Activated CD8-positive, alpha-beta T cell treated with anti-CD3 and anti-CD28 coated beads for 36 hours (primary cell): Measurements from ENCODE around the gene MS4A4A. TPM values are rescaled to one million over a fixed set of nuclear protein-coding genes. Genes with fewer than 3 reads are reported as not detected.

Experiments
- ATAC-seq: fragments of 200-7000 bp; cut with Tn5 transposase; one replicate; pipeline ENCODE4 v1.10.0; 2021; ENCODE audit warnings: mild to moderate bottlenecking, moderate library complexity
- CTCF ChIA-PET: fragments of 350-600 bp; sonication (Branson Sonifier 250); formaldehyde crosslinking; loops from one replicate; lab custom pipeline; 2021; ENCODE audit warnings: antibody characterized with exemption; lab: Charles Lee
- POLR2A ChIA-PET: fragments of 350-600 bp; sonication (Branson Sonifier 250); formaldehyde crosslinking; loops from one replicate; lab custom pipeline; 2021; ENCODE audit warnings: antibody characterized with exemption; lab: Charles Lee
- DNase-seq: peaks from one replicate; pipeline ENCODE4 v3.0.0-alpha.2; 2020
- H3K27ac Mint-ChIP-seq: one replicate; pipeline ENCODE4 v1.8.0; 2021; ENCODE audit warnings: mild to moderate bottlenecking, mixed read lengths
- H3K27me3 Mint-ChIP-seq: one replicate; pipeline ENCODE4 v1.8.0; 2021; ENCODE audit warnings: mixed read lengths
- H3K36me3 Mint-ChIP-seq: one replicate; pipeline ENCODE4 v1.8.0; 2021; ENCODE audit warnings: low read depth, mixed read lengths
- H3K4me1 Mint-ChIP-seq: one replicate; pipeline ENCODE4 v1.8.0; 2021; ENCODE audit warnings: low read depth, mixed read lengths
- H3K4me3 Mint-ChIP-seq: one replicate; pipeline ENCODE4 v1.8.0; 2021; ENCODE audit warnings: mild to moderate bottlenecking, moderate library complexity, mixed read lengths
- H3K9me3 Mint-ChIP-seq: one replicate; pipeline ENCODE4 v1.8.0; 2021; ENCODE audit warnings: mixed read lengths
- intact Hi-C: fragments of 100-400 bp; cut with micrococcal nuclease; formaldehyde crosslinking; loops from one replicate; pipeline ENCODE4 v1.10.0; 2022
- total RNA-seq, 2 experiments: library from RNA; stranded (reverse); gene quantifications; one replicate each; pipeline ENCODE4 v1.2.3, GENCODE V29; 2021
- TF ChIP-seq, protein P1 (sequence below): fragments of 200-600 bp; IDR thresholded peaks from one replicate; pipeline ENCODE4 v1.8.0; 2022; ENCODE audit warnings: antibody characterized with exemption, mild to moderate bottlenecking

The MS4A4A gene
- total RNA-seq, 2 experiments from 2014 or later, result not detected

DNA sequence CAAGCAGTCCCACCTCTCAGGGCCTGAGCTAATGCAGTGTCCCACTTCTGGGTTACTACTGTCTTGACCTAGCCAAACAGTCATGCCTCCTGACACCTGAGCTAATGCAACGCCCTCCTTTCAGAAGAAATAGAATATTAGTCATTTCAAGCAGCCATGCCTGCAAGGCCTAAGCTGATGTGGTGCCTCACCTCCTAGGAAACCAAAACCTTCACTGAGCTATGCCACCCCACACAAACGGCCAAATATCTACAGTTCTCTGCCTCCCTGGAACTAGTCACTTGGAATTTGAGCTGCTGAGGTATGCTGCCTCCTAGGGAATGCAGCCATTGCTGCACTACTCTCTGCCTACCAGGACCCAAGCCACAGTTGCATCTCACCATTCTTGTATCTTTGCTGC is 38.3 kb downstream of the MS4A4A start:
- H3K4me1 Mint-ChIP-seq, result peaks cover 2% of the 10 kb centered on the region
- CTCF ChIA-PET, result interaction anchor here (2.5 kb wide), 1 partner anchor 15 kb away, joined by 10 read pairs; no protein-coding TSS in a partner anchor

DNA sequence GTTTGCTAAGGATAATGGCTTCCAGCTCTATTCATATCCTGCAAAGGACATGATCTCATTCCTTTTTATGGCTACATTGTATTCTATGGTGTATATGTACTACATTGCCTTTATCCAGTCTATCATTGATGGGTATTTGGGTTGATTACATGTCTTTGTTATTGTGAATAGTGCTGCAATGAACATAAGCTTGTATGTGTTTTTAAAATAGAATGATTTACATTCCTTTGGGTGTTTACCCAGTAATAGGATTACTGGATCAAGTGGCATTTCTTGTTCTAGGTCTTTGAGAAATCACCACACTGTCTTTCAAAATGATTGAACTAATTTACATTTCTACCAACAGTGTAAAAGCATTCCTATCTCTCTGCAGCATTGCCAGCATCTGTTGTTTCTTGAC is 40.6 kb downstream of the MS4A4A start:
- CTCF ChIA-PET, result interaction anchor here (2.5 kb wide), 1 partner anchor 12 kb away, joined by 10 read pairs; no protein-coding TSS in a partner anchor

More for the DNA sequence above, 38.3 kb downstream of the MS4A4A start:
- ATAC-seq (no peak), DNase-seq (no peak)
- Mint-ChIP-seq H3K27ac (no peak overlapping the region), H3K4me3 (no peak overlapping the region), H3K36me3 (no peaks in the 10 kb centered on the region), H3K9me3 (peaks cover 31% of the 10 kb centered on the region), H3K27me3 (peaks cover 22% of the 10 kb centered on the region)
- POLR2A ChIA-PET, result no interaction called here
- TF ChIP-seq, protein P1, sequence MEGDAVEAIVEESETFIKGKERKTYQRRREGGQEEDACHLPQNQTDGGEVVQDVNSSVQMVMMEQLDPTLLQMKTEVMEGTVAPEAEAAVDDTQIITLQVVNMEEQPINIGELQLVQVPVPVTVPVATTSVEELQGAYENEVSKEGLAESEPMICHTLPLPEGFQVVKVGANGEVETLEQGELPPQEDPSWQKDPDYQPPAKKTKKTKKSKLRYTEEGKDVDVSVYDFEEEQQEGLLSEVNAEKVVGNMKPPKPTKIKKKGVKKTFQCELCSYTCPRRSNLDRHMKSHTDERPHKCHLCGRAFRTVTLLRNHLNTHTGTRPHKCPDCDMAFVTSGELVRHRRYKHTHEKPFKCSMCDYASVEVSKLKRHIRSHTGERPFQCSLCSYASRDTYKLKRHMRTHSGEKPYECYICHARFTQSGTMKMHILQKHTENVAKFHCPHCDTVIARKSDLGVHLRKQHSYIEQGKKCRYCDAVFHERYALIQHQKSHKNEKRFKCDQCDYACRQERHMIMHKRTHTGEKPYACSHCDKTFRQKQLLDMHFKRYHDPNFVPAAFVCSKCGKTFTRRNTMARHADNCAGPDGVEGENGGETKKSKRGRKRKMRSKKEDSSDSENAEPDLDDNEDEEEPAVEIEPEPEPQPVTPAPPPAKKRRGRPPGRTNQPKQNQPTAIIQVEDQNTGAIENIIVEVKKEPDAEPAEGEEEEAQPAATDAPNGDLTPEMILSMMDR, result no peak
- intact Hi-C loops, result no loop called here

DNA sequence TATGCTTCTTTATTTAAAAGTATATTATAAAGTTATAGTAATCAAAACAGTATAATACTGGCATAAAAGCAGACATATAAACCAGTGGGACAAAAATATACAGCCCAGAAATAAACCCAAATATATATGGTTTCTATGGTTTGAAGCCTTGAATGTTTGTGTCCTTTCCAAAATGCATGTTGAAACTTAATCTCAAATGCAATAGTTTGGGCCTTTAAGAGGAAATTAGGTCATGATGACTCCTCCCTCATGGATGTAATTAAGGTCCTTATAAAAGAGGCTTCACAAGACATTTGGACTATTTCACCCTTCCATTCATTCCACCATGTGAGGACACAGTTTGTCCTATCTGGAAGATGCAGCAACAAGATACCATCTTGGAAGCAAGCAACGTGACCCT is 46.5 kb downstream of the MS4A4A start, which contains the start of gene MS4A6E:
MS4A6E (plus strand) TSS at position 301 of the 400 bp plus-strand sequence. CDS start 7,641 bp downstream, outside the sequence.
- H3K9me3 Mint-ChIP-seq, result peaks cover 14% of the 10 kb centered on the region
- ChIA-PET POLR2A (no interaction called here), CTCF (no interaction called here)
- DNase-seq (no peak), ATAC-seq (no peak)
- TF ChIP-seq, protein P1, result no peak
- H3K27ac Mint-ChIP-seq, result no peak within 1 kb of the TSS
- no peaks in the 10 kb centered on the region for H3K4me1 Mint-ChIP-seq
- intact Hi-C loops, result no loop called here
- no peaks in the 10 kb centered on the region for H3K36me3 Mint-ChIP-seq
- H3K27me3 Mint-ChIP-seq, result peaks cover 8% of the 10 kb centered on the region
- H3K4me3 Mint-ChIP-seq, result no peak within 1 kb of the TSS

More for the DNA sequence above, 40.6 kb downstream of the MS4A4A start:
- TF ChIP-seq, protein P1, result no peak
- intact Hi-C loops, result no loop called here
- DNase-seq (no peak), ATAC-seq (no peak)
- Mint-ChIP-seq H3K27ac (no peak overlapping the region), H3K9me3 (peaks cover 32% of the 10 kb centered on the region), H3K27me3 (peaks cover 20% of the 10 kb centered on the region), H3K4me3 (no peak overlapping the region), H3K36me3 (no peaks in the 10 kb centered on the region), H3K4me1 (no peaks in the 10 kb centered on the region)
- POLR2A ChIA-PET, result no interaction called here

DNA sequence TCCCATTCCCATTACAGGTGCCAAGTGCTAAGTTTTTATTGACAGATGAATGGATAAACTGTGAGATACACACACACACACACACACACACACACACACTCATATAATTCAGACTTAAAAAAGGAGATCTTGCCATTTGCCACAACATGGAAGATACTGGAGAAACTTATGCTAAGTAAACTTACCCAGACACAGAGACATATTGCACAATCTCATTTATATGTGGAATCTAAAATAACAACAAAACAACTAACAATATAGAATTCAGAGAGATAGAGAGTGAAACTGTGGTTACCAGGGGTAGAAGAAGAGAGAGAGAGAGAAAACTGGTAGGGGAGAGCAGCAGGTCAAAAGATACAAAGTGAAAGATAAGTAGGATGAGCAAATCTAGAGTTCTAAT is 48.0 kb downstream of the MS4A4A start:
- DNase-seq (no peak), ATAC-seq (no peak)
- Mint-ChIP-seq H3K4me3 (no peak overlapping the region), H3K36me3 (no peaks in the 10 kb centered on the region), H3K27ac (no peak overlapping the region), H3K4me1 (no peaks in the 10 kb centered on the region), H3K9me3 (peaks cover 7% of the 10 kb centered on the region), H3K27me3 (peaks cover 4% of the 10 kb centered on the region)
- POLR2A ChIA-PET, result no interaction called here
- TF ChIP-seq, protein P1, result no peak
- intact Hi-C loops, result no loop called here
- CTCF ChIA-PET, result no interaction called here

DNA sequence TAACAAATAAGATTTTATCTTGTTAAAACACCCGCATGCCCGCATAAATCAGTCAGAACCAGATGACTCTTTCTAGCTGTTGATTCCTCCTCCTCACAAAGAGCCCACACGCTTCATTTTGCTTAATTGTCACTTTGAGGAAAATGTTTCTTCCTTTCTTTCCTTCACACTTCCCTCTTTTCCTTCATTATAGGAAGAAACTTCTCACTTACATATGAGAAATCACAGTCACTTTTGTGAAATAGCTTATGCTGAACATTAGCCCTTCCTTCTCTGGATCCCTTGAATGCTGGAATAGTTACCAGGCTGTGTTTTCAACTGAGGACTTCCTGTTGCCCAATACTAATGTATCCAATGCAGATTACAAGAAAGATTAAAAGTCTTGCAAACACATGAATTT is 52.4 kb downstream of the MS4A4A start:
- CTCF ChIA-PET, result interaction anchor here (0.8 to 2.2 kb wide), 9 partner anchors 10 to 285 kb away, joined by 3 to 10 read pairs (median 4); no protein-coding TSS in a partner anchor
- ATAC-seq, result no peak

More for the DNA sequence above, 52.4 kb downstream of the MS4A4A start:
- H3K36me3 Mint-ChIP-seq, result no peaks in the 10 kb centered on the region
- H3K4me3 Mint-ChIP-seq, result no peak overlapping the region
- H3K4me1 Mint-ChIP-seq, result no peaks in the 10 kb centered on the region
- no peak for DNase-seq
- H3K9me3 Mint-ChIP-seq, result peaks cover 2% of the 10 kb centered on the region
- TF ChIP-seq, protein P1, result no peak
- POLR2A ChIA-PET, result no interaction called here
- H3K27ac Mint-ChIP-seq, result no peak overlapping the region
- H3K27me3 Mint-ChIP-seq, result peaks cover 3% of the 10 kb centered on the region
- intact Hi-C loops, result no loop called here
